ENCODE measurements around the gene RAB11FIP2. TPM values are rescaled to one million over a fixed set of nuclear protein-coding genes. Genes with fewer than 3 reads are reported as not detected.

RAB11FIP2 gene
- total and polyA plus RNA-seq, 4 donors: 3.0 to 11.5 (median 6.0) TPM

DNA sequence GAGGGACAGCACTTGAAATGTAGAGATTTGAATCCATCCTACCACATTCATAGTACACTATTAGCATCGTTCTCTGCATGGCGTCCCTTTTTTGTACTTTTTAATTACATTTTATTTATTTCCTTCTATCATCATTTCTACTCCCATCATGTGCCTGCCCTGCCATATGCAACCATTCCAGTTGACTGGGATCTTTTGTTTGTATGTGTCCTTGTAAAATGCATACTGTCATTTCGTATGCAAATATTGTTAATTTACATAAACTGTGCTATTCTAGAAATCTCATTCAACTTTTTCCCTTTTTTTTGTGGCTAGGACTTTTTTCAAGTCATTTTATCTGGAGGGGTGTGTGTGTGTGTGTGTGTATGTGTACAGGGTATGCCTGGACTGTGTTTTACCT lies 57.9 kb downstream of the RAB11FIP2 start:
- DNase-seq (ENCODE audit: low spot score): no peak
- Histone ChIP-seq H3K4me1 (ENCODE audit: control insufficient read depth in 4 of 4, insufficient read depth in 4 of 4, low read length in 3 of 4) (no peaks in the 10 kb centered on the region), H3K27me3 (ENCODE audit: control insufficient read depth in 4 of 4, insufficient read depth in 4 of 4, low read length in 3 of 4) (no peaks in the 10 kb centered on the region), H3K36me3 (ENCODE audit: control insufficient read depth in 4 of 4, insufficient read depth in 3 of 4, low read depth in 1 of 4, low read length in 3 of 4) (no peaks in the 10 kb centered on the region), H3K4me3 (ENCODE audit: low read depth in 1 of 3, low read length in 3 of 3) (no peak overlapping the region), H3K27ac (ENCODE audit: low read depth in 1 of 2, low read length in 2 of 2) (no peak overlapping the region), H3K9ac (ENCODE audit: low read depth in 1 of 2, low read length in 2 of 2) (no peak overlapping the region), H3K9me3 (ENCODE audit: control insufficient read depth in 4 of 4, low read length in 3 of 4) (no peaks in the 10 kb centered on the region)
- WGBS: 60% methylated on average over 3 of the region's 3 CpGs
- TF ChIP-seq YY1 (IDR thresholded peaks at IDR 0.05) (no peak), TAF1 (conservative IDR thresholded peaks at IDR 0.05) (no peak), NR2F2 (IDR thresholded peaks at IDR 0.05) (no peak), SP1 (IDR thresholded peaks at IDR 0.05) (no peak), RXRA (IDR thresholded peaks at IDR 0.05) (no peak), EGR1 (IDR thresholded peaks at IDR 0.05; ENCODE audit: low read depth in 2 of 2) (no peak), GABPA (IDR thresholded peaks at IDR 0.05 in 1 of 2, conservative IDR thresholded peaks at IDR 0.05 in 1 of 2) (no peak), FOXA1 (IDR thresholded peaks at IDR 0.05) (no peak), FOXA2 (IDR thresholded peaks at IDR 0.05) (no peak), RAD21 (IDR thresholded peaks at IDR 0.05) (no peak), JUND (IDR thresholded peaks at IDR 0.05) (no peak), HNF4G (IDR thresholded peaks at IDR 0.05) (no peak)
- TF ChIP-seq, protein P1, sequence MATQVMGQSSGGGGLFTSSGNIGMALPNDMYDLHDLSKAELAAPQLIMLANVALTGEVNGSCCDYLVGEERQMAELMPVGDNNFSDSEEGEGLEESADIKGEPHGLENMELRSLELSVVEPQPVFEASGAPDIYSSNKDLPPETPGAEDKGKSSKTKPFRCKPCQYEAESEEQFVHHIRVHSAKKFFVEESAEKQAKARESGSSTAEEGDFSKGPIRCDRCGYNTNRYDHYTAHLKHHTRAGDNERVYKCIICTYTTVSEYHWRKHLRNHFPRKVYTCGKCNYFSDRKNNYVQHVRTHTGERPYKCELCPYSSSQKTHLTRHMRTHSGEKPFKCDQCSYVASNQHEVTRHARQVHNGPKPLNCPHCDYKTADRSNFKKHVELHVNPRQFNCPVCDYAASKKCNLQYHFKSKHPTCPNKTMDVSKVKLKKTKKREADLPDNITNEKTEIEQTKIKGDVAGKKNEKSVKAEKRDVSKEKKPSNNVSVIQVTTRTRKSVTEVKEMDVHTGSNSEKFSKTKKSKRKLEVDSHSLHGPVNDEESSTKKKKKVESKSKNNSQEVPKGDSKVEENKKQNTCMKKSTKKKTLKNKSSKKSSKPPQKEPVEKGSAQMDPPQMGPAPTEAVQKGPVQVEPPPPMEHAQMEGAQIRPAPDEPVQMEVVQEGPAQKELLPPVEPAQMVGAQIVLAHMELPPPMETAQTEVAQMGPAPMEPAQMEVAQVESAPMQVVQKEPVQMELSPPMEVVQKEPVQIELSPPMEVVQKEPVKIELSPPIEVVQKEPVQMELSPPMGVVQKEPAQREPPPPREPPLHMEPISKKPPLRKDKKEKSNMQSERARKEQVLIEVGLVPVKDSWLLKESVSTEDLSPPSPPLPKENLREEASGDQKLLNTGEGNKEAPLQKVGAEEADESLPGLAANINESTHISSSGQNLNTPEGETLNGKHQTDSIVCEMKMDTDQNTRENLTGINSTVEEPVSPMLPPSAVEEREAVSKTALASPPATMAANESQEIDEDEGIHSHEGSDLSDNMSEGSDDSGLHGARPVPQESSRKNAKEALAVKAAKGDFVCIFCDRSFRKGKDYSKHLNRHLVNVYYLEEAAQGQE (IDR thresholded peaks at IDR 0.05): no peak
- TF ChIP-seq, protein P2, sequence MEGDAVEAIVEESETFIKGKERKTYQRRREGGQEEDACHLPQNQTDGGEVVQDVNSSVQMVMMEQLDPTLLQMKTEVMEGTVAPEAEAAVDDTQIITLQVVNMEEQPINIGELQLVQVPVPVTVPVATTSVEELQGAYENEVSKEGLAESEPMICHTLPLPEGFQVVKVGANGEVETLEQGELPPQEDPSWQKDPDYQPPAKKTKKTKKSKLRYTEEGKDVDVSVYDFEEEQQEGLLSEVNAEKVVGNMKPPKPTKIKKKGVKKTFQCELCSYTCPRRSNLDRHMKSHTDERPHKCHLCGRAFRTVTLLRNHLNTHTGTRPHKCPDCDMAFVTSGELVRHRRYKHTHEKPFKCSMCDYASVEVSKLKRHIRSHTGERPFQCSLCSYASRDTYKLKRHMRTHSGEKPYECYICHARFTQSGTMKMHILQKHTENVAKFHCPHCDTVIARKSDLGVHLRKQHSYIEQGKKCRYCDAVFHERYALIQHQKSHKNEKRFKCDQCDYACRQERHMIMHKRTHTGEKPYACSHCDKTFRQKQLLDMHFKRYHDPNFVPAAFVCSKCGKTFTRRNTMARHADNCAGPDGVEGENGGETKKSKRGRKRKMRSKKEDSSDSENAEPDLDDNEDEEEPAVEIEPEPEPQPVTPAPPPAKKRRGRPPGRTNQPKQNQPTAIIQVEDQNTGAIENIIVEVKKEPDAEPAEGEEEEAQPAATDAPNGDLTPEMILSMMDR (IDR thresholded peaks at IDR 0.05; ENCODE audit: low read depth, low read length, missing input control): no peak
- TF ChIP-seq, protein P3, sequence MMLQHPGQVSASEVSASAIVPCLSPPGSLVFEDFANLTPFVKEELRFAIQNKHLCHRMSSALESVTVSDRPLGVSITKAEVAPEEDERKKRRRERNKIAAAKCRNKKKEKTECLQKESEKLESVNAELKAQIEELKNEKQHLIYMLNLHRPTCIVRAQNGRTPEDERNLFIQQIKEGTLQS (IDR thresholded peaks at IDR 0.05): no peak

DNA sequence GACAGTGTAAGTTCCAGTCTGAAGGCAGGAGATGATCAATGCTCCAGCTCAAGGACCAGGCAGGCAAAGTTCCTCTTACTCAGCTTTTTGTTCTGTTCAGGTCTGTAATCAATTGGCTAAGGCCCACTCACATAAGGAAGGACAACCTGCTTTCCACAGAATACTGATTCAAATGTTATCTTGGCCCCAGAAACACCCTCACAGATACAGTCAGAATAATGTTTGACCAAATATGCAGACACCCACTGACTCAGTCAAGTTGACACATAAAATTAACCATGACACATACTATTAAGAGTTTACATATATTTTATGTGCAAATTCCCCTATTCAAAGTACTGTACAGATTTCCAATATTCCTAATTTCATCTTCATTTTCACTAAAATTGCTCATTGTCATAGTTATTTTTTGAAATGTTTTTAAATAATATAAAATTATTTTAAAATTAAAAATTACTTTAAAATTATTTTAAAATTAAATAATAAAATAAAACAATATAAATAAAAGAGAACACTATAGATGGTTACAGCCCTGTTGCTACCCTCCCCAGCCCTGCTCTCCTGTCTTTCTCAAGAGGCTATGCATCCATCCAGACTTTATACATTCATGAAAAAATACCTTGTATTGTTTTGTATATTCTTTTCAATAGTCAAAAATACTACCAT lies 59.4 kb downstream of the RAB11FIP2 start:
- no peaks in the 10 kb centered on the region for H3K36me3 ChIP-seq (ENCODE audit: control insufficient read depth in 4 of 4, insufficient read depth in 3 of 4, low read depth in 1 of 4, low read length in 3 of 4)
- no peaks in the 10 kb centered on the region for H3K27me3 ChIP-seq (ENCODE audit: control insufficient read depth in 4 of 4, insufficient read depth in 4 of 4, low read length in 3 of 4)
- no peak for DNase-seq (ENCODE audit: low spot score)
- no peak overlapping the region for H3K4me3 ChIP-seq (ENCODE audit: low read depth in 1 of 3, low read length in 3 of 3)
- no peak for TF ChIP-seq FOXA1 (IDR thresholded peaks at IDR 0.05)
- TF ChIP-seq, protein P2 (IDR thresholded peaks at IDR 0.05; ENCODE audit: low read depth, low read length, missing input control): no peak
- no peak for TF ChIP-seq NR2F2 (IDR thresholded peaks at IDR 0.05)
- TF ChIP-seq RXRA (IDR thresholded peaks at IDR 0.05): no peak
- TF ChIP-seq SP1 (IDR thresholded peaks at IDR 0.05): no peak
- TF ChIP-seq RAD21 (IDR thresholded peaks at IDR 0.05): no peak
- no peak for TF ChIP-seq JUND (IDR thresholded peaks at IDR 0.05)
- H3K4me1 ChIP-seq (ENCODE audit: control insufficient read depth in 4 of 4, insufficient read depth in 4 of 4, low read length in 3 of 4): no peaks in the 10 kb centered on the region
- no peak overlapping the region for H3K9ac ChIP-seq (ENCODE audit: low read depth in 1 of 2, low read length in 2 of 2)
- H3K9me3 ChIP-seq (ENCODE audit: control insufficient read depth in 4 of 4, low read length in 3 of 4): no peaks in the 10 kb centered on the region
- H3K27ac ChIP-seq (ENCODE audit: low read depth in 1 of 2, low read length in 2 of 2): no peak overlapping the region
